Right lobe of liver (tissue), 6 donors: ENCODE measurements around the gene SERTAD3. TPM values are rescaled to one million over a fixed set of nuclear protein-coding genes. Genes with fewer than 3 reads are reported as not detected.
A peak's percentile ranks its signal among the peaks of the same experiment; 100 is the strongest.

ENCODE experiments used
- ATAC-seq, 4 donors: fragments of 200-7000 bp; cut with Tn5 transposase; one replicate each; pipeline ENCODE4 v1.9.1; 2020; ENCODE audit warnings: mild to moderate bottlenecking in 4 of 4, moderate library complexity in 4 of 4
- DNase-seq, 3 donors: peaks; one replicate each; pipeline ENCODE4 v3.0.0-alpha.2; 2020
- H3K27ac ChIP-seq, 3 donors: fragments of 200-600 bp; one replicate each; pipeline ENCODE4 v1.8.0; 2022
- H3K27me3 ChIP-seq, 2 donors: fragments of 200-600 bp; one replicate each; pipeline ENCODE4 v1.8.0; 2022
- H3K36me3 ChIP-seq, 4 donors: fragments of 200-600 bp; sonication (generic) in 1 of 4; one replicate each; pipeline versions ENCODE4 v1.5.1 to v1.8.0; 2017 to 2022; ENCODE audit warnings: control low read depth in 1 of 4
- H3K4me1 ChIP-seq, 4 donors: fragments of 200-600 bp; sonication (generic) in 1 of 4; one replicate each; pipeline versions ENCODE4 v1.5.1 to v1.8.0; 2017 to 2022; ENCODE audit warnings: control low read depth in 1 of 4
- H3K4me3 ChIP-seq, 3 donors: fragments of 200-600 bp; one replicate each; pipeline ENCODE4 v1.8.0; 2022
- H3K9me3 ChIP-seq, 4 donors: fragments of 200-600 bp; sonication (generic) in 1 of 4; one replicate each; pipeline versions ENCODE4 v1.5.1 to v1.8.0; 2017 to 2022; ENCODE audit warnings: control low read depth in 1 of 4
- CTCF ChIP-seq, 4 donors: fragments of 200-600 bp in 3 of 4; fragments of 450-650 bp in 1 of 4; IDR thresholded peaks; one replicate each; pipeline versions ENCODE4 v1.5.1 to v1.8.0; 2016 to 2022; ENCODE audit warnings: antibody characterized with exemption in 4 of 4, mild to moderate bottlenecking in 2 of 4
- POLR2A ChIP-seq: fragments of 450-650 bp; IDR thresholded peaks from one replicate; pipeline ENCODE4 v1.6.1; 2017; ENCODE audit warnings: antibody characterized with exemption, mild to moderate bottlenecking
- WGBS: methylation state at CpG from one replicate; pipeline ENCODE4 v1.1.6; 2018; ENCODE audit warnings: low coverage, low lambda C conversion rate; ENCODE audit not compliant: insufficient coverage; ENCODE audit errors: missing lambda C conversion rate; 5-methylcytosine and 5-hydroxymethylcytosine counted together
- intact Hi-C, 2 donors: fragments of 100-400 bp; cut with DNase I; formaldehyde crosslinking; loops; one replicate each; pipeline versions ENCODE4 v1.11.2 to v1.14.1; 2022
- total RNA-seq, 6 experiments: library from RNA; depleted of rRNA in 2 of 6; stranded (reverse); fragments of >200 nt in 2 of 6; fragmentation: NEBNext Ultra II Directional in 3 of 6; extraction: Animal tissue kit (Norgen Biotek cat#: 25700) in 3 of 6; gene quantifications; one replicate each; pipeline versions ENCODE4 v1.1.0 to v1.2.4, GENCODE V29; 2016 to 2023
- donor health status: DM: no; HTN: yes; CAD: no.
- donor health status: DM: no; HTN: no; CAD: no.
- donor health status: DM: no; HTN: no; CAD: no.
- donor health status: DM: no; HTN: yes; CAD: no.
- donor health status: DM: no; HTN: yes; CAD: no.

The SERTAD3 gene
- total RNA-seq, 6 experiments from 2014 or later: 5.2 to 10.1 (median 7.4) TPM

- Histone ChIP-seq H3K27me3 (no peaks in the 10 kb centered on the region), H3K27ac (peak overlapping the region; percentile 92 to 94 (median 93)), H3K4me1 (peaks cover 0 to 17% (median 0%) of the 10 kb centered on the region in 4 donors), H3K36me3 (peaks cover 0 to 12% (median 4%) of the 10 kb centered on the region in 4 donors), H3K9me3 (no peaks in the 10 kb centered on the region), H3K4me3 (peak overlapping the region; percentile 46 to 66 (median 61))
- TF ChIP-seq CTCF (IDR thresholded peaks at IDR 0.05) (no peak), POLR2A (no peak)
- ATAC-seq (no peak), DNase-seq (no peak)
- 63% methylated on average over 9 of the region's 14 CpGs for WGBS
- intact Hi-C loops: no loop called here
Measured at GRCh38 chr19:40420451-40420765, 23.7 kb downstream of the SERTAD3 start.

- intact Hi-C loops: no loop called here
- Histone ChIP-seq H3K27ac (no peak overlapping the region), H3K36me3 (peaks cover 0 to 12% (median 4%) of the 10 kb centered on the region in 4 donors), H3K4me3 (no peak overlapping the region), H3K9me3 (no peaks in the 10 kb centered on the region), H3K27me3 (no peaks in the 10 kb centered on the region), H3K4me1 (peaks cover 0 to 17% (median 0%) of the 10 kb centered on the region in 4 donors)
- ATAC-seq: no peak
- TF ChIP-seq POLR2A: no peak
- TF ChIP-seq CTCF (IDR thresholded peaks at IDR 0.05): no peak
- 86% methylated on average over 2 of the region's 5 CpGs for WGBS
- no peak for DNase-seq
Measured at GRCh38 chr19:40419780-40420179, 24.4 kb downstream of the SERTAD3 start.

- H3K4me1 ChIP-seq: peaks cover 0 to 11% (median 0%) of the 10 kb centered on the region in 4 donors
- no peaks in the 10 kb centered on the region for H3K9me3 ChIP-seq
- TF ChIP-seq POLR2A: no peak
- no peak for TF ChIP-seq CTCF (IDR thresholded peaks at IDR 0.05)
- DNase-seq (no peak), ATAC-seq (no peak)
- H3K27me3 ChIP-seq: no peaks in the 10 kb centered on the region
- 60% methylated on average over 1 of the region's 5 CpGs for WGBS
- intact Hi-C loops: no loop called here
- no peak overlapping the region for H3K27ac ChIP-seq
- peaks cover 0 to 12% (median 4%) of the 10 kb centered on the region in 4 donors for H3K36me3 ChIP-seq
- H3K4me3 ChIP-seq: no peak overlapping the region
Measured at GRCh38 chr19:40419066-40419612, 25.0 kb downstream of the SERTAD3 start.

GRCh38 chr19:40418040-40418439 is 26.1 kb downstream of the SERTAD3 start:
- peak overlapping the region in 1 of 3 donors; percentile 57 for H3K27ac ChIP-seq
- H3K4me1 ChIP-seq: peaks cover 0 to 9% (median 0%) of the 10 kb centered on the region in 4 donors
- H3K36me3 ChIP-seq: peaks cover 0 to 9% (median 4%) of the 10 kb centered on the region in 4 donors
- intact Hi-C loops: no loop called here
- no peaks in the 10 kb centered on the region for H3K9me3 ChIP-seq
- H3K4me3 ChIP-seq: no peak overlapping the region
- H3K27me3 ChIP-seq: no peaks in the 10 kb centered on the region
- no peak for TF ChIP-seq CTCF (IDR thresholded peaks at IDR 0.05)
- no peak for TF ChIP-seq POLR2A
- ATAC-seq (no peak), DNase-seq (no peak)
- 68% methylated on average over 3 of the region's 3 CpGs for WGBS

- H3K36me3 ChIP-seq: peaks cover 0 to 5% (median 2%) of the 10 kb centered on the region in 4 donors
- no peaks in the 10 kb centered on the region for H3K27me3 ChIP-seq
- no peak overlapping the region for H3K4me3 ChIP-seq
- peak overlapping the region; percentile 24 to 75 (median 57) for H3K27ac ChIP-seq
- intact Hi-C loops: no loop called here
- WGBS: 77% methylated on average over 4 of the region's 4 CpGs
- TF ChIP-seq POLR2A (no peak), CTCF (IDR thresholded peaks at IDR 0.05) (no peak)
- H3K9me3 ChIP-seq: no peaks in the 10 kb centered on the region
- H3K4me1 ChIP-seq: peaks cover 0 to 9% (median 0%) of the 10 kb centered on the region in 4 donors
- ATAC-seq (no peak), DNase-seq (no peak)
Measured at GRCh38 chr19:40417643-40417981, 26.5 kb downstream of the SERTAD3 start.
